HG02623 (cell line): ENCODE results near the gene EFCAB13.
"Not testable (repeated sequence)": the region's sequence is repeated elsewhere in the genome, so short reads cannot be mapped to it uniquely, and the experiment has no call there.

Source experiments
- ATAC-seq: cut with Tn5 transposase; IDR thresholded peaks from one replicate; pipeline ENCODE4 v1.9.1; 2021; ENCODE audit warnings: moderate library complexity; ENCODE audit not compliant: unreplicated experiment

Gene EFCAB13

DNA sequence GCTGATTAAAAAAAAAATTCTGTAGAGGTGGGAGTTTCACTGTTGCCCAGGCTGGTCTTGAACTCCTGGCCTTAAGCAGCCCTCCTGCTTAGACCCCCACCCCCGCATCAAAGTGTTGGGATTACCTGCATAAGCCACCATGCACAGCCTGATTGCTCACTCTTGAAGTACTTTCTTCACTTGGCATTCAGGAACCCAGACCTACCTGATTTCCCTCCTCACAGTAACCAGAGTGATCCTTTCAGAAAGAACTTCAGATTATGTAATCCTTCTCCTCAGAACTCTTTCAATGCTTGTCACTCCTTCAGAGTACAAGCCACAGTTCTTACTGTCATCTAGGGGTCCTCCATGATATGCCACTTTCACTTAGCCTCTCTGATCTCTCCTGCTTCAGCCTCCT is 1.4 kb downstream of the EFCAB13 start:
- no peak for ATAC-seq

DNA sequence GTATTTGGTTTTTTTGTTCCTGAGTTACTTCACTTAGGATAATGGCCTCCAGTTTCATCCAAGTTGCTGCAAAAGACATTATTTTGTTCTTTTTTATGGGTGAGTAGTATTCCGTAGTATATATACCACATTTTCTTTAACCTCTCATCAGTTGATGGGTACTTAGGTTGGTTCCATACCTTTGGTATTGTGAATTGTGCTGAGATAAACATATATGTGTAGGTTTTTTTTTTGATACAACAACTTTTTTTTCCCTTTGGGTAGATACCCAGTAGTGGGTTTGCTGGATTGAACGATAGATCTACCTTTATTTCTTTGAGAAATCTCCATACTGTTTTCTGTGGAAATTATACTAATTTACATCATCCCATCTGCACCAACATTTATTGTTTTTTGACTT is 6.8 kb downstream of the EFCAB13 start:
- ATAC-seq = no peak

- no peak for ATAC-seq
Measured at GRCh38 chr17:47332287-47332686, 8.5 kb downstream of the EFCAB13 start.

- ATAC-seq = no peak
Measured at GRCh38 chr17:47335101-47335936, 11.6 kb downstream of the EFCAB13 start.

DNA sequence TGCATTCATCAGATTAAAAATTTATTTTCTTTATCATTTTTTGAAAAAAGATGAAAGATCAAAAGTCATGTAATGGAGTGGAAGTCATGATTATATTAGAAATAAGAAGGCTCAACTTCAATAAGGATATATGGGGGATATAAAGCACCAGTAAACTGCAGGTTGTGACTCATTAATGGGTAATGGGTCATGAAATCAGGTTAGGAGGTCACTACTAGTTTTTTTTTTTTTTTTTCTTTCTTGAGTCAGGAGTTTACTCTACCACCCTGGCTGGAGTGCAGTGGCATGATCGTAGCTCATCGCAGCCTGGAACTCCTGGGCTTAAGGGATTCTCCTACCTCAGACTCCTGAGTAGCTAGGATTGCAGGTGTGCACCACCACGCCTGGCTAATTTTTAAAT is 14.3 kb downstream of the EFCAB13 start:
- no peak for ATAC-seq

- ATAC-seq = no peak
Measured at GRCh38 chr17:47352848-47353247, 29.1 kb downstream of the EFCAB13 start.

DNA sequence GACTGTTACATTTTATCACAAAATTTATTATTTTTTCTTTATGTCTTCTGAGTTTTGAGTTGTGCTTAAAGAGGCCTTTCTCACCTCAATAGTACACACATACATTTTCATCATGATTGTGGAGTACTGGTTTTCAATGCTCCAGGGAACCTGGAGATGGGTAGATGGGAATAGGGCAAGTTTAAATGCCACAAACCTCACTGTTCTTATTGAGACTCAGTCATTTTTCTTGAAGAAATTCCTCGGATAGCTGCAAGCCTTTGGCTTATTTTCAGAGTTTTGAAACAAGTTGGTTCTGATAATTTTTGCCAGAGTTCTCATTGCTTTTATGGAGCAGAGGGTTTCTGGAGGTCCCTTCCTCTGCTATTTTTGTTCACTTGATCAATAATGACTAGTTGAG is 34.9 kb downstream of the EFCAB13 start:
- ATAC-seq = no peak

GRCh38 chr17:47363171-47363570 is 39.4 kb downstream of the EFCAB13 start:
- no peak for ATAC-seq

DNA sequence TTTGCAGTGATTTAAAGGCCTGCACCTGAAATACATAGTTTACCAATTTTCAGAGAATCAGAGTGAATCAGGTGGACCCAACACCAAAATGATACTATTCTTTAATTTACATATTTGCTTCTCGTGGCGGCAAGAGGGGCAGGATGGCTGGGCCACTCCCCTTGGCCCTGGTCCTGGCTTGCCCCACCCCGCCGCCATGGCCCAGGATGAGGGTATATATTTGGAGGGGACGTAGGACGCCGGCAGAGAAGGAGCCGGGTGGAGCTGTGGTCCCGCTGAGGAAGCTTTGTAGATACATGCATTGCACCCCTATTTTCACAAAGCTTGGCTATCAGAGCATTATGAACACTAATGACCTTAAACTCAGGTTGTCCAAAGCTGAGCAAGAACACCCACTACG is 43.5 kb downstream of the EFCAB13 start:
- ATAC-seq = no peak

DNA sequence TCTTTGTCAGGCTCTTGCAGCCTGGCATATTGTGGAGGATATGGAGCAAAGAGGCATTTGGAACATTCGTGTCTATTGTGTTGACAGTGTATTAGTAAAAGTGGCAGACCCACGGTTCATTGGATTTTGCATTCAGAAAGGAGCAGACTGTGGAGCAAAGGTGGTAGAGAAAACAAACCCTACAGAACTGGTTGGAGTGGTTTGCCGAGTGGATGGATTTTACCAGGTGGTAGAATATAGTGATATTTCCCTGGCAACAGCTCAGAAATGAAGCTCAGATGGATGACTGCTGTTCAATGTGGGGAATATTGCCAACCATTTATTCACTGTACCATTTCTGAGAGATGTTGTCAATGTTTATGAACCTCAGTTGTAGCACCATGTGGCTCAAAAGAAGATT is 44.5 kb downstream of the EFCAB13 start:
- no peak for ATAC-seq

- not testable (repeated sequence) for ATAC-seq
Measured at GRCh38 chr17:47370899-47371298, 47.1 kb downstream of the EFCAB13 start.

DNA sequence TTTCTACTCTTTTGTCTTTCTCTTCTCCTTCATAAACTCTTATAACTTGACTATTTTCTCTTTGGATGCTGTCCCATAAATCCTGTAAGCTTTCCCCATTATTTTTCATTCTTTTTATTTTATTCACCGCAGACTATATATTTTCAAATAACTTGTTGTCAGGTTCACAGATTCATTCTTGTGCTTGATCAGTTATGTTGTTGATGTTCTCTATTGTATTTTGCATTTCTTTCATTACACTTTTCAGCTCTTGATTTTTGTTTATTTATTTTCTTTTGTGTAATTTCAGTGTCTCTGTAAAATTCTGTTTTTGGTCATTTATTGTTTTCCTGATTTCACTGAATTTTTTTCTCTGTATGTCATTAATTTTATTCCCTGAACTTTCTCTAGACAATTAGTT is 49.2 kb downstream of the EFCAB13 start:
- ATAC-seq = no peak

DNA sequence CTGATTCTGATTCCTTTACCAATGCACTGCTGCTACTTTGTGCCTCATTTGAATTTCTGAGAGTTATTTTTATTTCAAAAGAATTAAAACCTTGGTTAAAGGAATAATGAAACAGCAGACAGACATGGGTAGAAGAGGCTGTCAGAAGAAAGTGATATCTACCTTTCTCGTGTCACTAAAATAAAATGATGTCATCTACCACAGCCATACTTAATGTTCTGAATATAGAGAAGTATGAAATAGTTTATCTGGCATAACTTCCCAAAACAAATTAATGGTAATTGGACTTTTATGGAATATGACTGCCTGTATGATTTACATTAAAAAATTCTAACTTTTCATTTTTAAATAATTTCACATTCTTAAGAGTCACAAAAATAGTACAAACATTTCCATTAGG is 52.5 kb downstream of the EFCAB13 start:
- no peak for ATAC-seq

DNA sequence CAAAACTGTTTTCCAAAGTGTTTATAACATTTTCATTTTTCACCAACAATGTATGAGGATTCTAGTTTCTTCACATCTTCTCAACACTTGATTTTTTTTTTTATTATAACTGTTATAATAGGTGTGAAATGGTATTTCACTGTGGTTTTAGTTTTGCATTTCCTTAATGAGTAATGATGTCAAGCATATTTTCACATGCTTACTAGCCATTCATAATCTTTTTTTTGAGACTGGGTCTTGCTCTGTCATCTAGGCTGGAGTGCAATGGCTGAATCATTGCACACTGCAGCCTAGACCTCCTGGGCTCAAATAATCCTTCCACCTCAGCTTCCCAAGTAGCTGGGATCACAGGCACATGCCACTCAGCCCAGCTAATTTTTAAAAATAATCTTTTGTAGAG is 65.1 kb downstream of the EFCAB13 start:
- no peak for ATAC-seq

DNA sequence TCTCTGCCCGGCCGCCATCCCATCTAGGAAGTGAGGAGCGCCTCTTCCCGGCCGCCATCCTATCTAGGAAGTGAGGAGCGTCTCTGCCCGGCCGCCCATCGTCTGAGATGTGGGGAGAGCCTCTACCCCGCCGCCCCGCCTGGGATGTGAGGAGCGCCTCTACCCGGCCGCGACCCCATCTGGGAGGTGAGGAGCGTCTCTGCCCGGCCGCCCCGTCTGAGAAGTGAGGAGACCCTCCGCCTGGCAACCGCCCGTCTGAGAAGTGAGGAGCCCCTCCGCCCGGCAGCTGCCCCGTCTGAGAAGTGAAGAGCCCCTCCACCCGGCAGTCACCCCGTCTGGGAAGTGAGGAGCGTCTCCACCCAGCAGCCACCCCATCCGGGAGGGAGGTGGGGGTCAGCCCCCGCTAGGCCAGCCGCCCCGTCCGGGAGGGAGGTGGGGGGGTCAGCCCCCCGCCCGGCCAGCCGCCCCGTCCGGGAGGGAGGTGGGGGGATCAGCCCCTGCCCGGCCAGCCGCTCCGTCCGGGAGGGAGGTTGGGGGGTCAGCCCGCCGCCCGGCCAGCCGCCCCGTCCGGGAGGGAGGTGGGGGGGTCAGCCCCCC is 73.9 kb downstream of the EFCAB13 start:
- not testable (repeated sequence) for ATAC-seq

GRCh38 chr17:47400333-47400732 is 76.6 kb downstream of the EFCAB13 start:
- no peak for ATAC-seq

DNA sequence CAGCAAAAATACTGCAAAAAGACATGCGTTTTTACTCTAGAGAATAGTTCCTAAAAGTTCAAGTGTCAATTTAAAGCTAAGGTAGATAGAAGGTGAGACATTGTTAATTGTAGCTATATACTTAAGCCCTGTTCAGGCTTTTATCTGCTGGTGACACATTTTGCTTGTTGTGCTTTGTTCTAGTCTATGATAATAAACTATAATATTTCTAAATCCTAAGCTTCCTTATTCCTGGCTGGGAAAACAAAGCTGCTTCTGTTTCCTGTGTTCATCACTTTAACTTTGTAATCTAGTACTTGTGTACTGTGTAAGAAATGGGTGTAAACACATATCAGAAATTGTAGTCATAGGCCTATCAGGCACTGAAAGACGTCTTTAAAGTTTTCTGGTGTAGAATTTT is 77.3 kb downstream of the EFCAB13 start:
- no peak for ATAC-seq

- no peak for ATAC-seq
Measured at GRCh38 chr17:47404006-47404405, 80.3 kb downstream of the EFCAB13 start.

GRCh38 chr17:47404875-47405274 is 81.1 kb downstream of the EFCAB13 start:
- no peak for ATAC-seq

- no peak for ATAC-seq
Measured at GRCh38 chr17:47413872-47414271, 90.1 kb downstream of the EFCAB13 start.

- no peak for ATAC-seq
Measured at GRCh38 chr17:47414612-47415011, 90.9 kb downstream of the EFCAB13 start.

DNA sequence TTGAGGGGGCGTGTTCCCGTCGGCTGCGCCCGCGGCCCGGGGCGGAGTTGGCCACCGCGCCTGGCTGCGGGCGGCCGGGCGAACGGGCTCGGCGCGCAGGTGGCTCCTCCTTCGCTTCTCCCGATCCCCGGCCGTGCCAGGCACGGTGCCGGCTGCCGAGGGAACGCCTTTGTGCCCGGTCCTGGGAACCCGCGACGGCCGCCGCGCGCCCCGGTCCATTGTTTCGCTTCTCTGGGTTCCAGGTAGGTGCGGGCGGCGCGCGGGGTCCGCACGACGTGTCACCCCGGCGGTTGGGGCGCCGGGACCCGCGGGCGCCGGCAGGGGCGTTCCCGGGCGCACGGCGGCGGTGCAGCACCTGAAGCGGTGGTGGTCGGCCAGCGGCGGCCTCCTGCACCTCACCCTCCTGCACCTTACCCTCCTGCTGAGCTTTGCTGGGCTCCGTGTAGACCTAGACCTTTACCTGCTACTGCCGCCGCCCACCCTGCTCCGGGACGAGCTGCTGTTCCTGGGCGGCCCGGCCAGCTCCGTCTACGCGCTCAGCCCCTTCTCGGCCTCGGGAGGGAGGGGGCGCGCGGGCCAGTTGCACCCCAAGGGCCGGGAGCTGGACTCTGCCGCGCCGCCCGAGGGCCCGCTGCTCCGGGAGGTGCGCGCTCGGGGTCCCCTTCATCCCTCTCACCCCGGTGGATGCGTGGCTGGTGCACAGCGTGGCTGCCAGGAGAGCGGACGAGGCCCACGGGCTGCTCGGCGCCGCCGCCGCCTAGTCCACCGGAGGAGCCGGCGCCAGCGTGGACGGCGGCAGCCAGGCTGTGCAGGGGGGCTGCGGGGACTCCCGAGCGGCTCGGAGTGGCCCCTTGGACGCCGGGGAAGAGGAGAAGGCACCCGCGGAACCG is 99.9 kb downstream of the EFCAB13 start:
- ATAC-seq = no peak
